ENCODE measurements around the gene PSAP.

DNA sequence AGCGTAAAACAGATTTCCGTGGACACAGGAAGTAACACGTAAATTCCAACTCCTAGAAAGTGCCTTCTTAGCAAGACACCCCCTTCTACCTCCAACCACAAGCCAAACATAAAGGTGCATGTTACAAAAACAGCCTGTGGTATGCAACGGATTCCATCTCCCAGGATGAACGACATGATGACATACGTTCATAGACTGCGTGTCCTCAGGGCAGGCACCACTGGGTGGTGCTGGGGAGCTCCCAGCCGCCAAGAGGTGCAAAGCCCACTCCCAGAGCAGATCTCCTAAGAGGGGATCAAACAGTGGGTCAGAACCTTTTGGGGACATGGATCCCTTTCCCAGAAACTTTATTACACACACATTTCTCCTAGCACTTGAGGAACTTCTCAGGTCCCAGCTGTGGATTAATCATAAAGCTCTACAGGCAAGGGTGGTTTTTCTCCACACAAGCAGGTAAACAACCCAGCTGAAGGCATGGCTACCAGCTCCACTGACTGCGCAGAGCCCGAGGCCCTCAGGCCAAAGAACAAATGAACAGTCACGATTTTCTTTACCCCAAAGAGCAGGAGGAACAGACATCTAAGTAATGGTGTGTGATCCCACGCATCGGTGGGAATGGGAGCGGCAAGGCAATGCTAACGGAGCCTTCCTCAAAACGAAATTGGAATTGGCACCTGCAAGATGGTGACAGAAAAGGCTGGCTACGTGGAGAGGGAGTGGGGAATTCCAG, 13.8 kb downstream of the PSAP start:
- TF ChIP-seq, protein P1, sequence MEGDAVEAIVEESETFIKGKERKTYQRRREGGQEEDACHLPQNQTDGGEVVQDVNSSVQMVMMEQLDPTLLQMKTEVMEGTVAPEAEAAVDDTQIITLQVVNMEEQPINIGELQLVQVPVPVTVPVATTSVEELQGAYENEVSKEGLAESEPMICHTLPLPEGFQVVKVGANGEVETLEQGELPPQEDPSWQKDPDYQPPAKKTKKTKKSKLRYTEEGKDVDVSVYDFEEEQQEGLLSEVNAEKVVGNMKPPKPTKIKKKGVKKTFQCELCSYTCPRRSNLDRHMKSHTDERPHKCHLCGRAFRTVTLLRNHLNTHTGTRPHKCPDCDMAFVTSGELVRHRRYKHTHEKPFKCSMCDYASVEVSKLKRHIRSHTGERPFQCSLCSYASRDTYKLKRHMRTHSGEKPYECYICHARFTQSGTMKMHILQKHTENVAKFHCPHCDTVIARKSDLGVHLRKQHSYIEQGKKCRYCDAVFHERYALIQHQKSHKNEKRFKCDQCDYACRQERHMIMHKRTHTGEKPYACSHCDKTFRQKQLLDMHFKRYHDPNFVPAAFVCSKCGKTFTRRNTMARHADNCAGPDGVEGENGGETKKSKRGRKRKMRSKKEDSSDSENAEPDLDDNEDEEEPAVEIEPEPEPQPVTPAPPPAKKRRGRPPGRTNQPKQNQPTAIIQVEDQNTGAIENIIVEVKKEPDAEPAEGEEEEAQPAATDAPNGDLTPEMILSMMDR (conservative IDR thresholded peaks at IDR 0.05; ENCODE audit: low read length) = peak; percentile 79
- no peak for TF ChIP-seq EZH2phosphoT487 (IDR thresholded peaks at IDR 0.05; ENCODE audit: borderline replicate concordance)
